ENCODE measurements around the gene ST3GAL4.

ST3GAL4 gene

GRCh38 chr11:126461996-126462395 lies 106.5 kb downstream of the ST3GAL4 start:
- no peak for TF ChIP-seq CTCF (IDR thresholded peaks at IDR 0.05; ENCODE audit: low read length, missing control alignments)
- no peak overlapping the region for H3K4me3 ChIP-seq (replicated peaks; ENCODE audit: low read depth, low read length)
- DNase-seq (ENCODE audit: low read depth): no peak

DNA sequence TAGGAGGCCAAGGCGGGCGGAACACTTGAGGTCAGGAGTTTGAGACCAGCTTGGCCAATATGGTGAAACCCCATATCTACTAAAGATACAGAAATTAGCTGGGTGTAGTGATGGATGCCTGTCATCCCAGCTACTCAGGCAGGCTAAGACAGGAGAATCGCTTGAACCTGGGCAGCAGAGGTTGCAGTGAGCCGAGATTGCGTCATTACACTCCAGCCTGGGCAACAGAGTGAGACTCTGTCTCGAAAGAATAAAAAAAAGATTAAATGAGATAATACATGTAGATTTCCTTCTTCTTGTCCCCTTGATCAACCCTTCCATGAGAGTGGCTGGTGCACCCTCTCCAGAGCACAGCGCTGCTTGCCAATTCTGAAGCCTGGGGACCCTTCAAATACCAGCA lies 106.9 kb downstream of the ST3GAL4 start:
- DNase-seq (ENCODE audit: low read depth): no peak
- no peak for TF ChIP-seq CTCF (IDR thresholded peaks at IDR 0.05; ENCODE audit: low read length, missing control alignments)
- no peak overlapping the region for H3K4me3 ChIP-seq (replicated peaks; ENCODE audit: low read depth, low read length)
